IPS-NIHi11 (cell line): ENCODE measurements around the gene PLA2G4D.

Experiments
- DNase-seq: peaks from one replicate; pipeline ENCODE4 v3.0.0; 2012; ENCODE audit warnings: mixed read lengths, low spot score

The PLA2G4D gene, protein sequence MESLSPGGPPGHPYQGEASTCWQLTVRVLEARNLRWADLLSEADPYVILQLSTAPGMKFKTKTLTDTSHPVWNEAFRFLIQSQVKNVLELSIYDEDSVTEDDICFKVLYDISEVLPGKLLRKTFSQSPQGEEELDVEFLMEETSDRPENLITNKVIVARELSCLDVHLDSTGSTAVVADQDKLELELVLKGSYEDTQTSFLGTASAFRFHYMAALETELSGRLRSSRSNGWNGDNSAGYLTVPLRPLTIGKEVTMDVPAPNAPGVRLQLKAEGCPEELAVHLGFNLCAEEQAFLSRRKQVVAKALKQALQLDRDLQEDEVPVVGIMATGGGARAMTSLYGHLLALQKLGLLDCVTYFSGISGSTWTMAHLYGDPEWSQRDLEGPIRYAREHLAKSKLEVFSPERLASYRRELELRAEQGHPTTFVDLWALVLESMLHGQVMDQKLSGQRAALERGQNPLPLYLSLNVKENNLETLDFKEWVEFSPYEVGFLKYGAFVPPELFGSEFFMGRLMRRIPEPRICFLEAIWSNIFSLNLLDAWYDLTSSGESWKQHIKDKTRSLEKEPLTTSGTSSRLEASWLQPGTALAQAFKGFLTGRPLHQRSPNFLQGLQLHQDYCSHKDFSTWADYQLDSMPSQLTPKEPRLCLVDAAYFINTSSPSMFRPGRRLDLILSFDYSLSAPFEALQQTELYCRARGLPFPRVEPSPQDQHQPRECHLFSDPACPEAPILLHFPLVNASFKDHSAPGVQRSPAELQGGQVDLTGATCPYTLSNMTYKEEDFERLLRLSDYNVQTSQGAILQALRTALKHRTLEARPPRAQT

DNA sequence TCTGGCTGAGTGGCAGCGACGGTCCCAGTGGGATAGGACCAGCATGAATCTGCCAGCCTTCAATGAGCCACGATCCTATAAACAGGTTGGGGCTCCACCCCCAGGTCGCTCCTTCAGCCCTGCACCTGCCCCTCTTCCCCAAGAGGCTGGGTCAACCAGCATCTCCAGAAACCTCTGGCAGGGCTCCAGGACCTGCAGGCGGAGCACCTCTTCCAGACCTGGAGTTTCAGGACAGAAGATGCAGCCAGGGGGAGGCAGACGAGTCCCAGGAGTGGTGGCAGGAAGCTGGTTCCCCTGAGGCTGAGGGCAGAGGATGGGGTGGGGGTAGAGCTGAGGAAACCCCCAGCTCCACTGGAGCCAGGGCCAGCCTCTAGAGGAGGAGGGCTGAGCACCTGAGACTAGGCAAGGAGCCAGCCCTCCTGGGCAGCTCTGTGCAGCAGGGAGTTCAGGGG is at the start of gene PLA2G4D:
Gene PLA2G4D (minus strand): TSS at position 51 of the 452 bp plus-strand sequence. CDS start 103 bp downstream, outside the sequence.
- no peak for DNase-seq

DNA sequence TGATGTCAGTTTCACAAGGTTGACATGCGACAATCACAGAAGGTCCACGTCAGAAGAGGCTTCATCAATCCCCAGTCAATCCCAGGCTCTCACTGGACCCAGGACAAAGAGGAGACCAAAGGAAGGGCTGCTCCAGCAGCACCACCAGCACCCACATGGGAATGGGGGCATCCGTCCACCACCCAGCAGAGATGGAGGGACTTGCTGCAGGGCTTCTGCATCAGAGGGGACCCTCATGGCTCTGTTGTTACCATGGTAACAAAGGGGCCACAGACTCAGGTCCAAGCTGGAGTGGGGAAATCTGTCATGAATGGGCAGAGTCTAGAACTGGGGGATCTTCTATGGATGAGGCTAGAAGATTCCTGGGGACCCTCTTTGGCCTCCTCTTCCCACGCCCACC is 49.0 kb upstream of the PLA2G4D start:
- no peak for DNase-seq

GRCh38 chr15:42141795-42142667 is 47.7 kb upstream of the PLA2G4D start:
- no peak for DNase-seq

DNA sequence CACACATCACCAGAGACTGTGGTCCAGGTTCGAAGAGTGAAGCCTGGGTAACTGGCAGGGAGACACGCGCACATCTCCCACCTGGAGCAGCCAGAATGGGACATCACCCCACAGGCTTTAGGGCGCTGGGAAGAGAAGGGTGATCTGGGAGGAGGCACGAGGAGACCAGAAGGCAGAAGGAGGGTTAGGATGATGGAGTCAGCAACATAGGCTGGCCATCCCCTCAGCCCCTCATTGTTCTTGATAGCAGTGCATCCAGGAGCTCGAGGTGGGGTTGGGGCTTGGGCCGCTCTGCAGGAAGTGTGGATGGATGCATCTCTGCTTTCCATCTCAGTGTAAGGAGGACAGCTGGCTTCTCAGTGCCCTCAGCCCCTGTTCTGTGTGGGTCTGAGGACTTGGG is 46.9 kb upstream of the PLA2G4D start:
- DNase-seq = no peak

- no peak for DNase-seq
Measured at GRCh38 chr15:42140383-42141070, 46.2 kb upstream of the PLA2G4D start.

- DNase-seq = no peak
Measured at GRCh38 chr15:42139596-42139995, 45.2 kb upstream of the PLA2G4D start.

DNA sequence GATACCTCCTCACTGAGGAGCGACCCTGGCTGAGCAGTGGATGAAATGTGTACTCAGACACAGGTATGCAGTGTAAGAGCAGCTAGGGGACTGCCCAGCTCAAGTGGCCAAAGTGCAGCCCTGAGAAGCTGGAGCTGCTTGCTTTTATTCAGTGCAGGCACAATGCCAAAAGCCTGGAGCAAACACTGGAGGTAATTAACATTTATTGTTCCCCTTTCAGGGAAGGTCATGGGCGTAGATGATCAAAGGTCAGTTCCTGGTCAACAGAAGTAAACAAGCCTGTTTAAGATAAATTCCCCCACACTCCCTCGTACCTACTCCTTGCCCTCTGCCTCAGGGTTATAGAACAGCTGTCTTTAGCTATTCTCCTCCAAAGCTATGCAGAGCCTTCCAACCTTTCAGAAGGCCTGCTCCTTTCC is 44.6 kb upstream of the PLA2G4D start:
- DNase-seq = no peak

- DNase-seq = no peak
Measured at GRCh38 chr15:42138411-42138810, 44.0 kb upstream of the PLA2G4D start.

DNA sequence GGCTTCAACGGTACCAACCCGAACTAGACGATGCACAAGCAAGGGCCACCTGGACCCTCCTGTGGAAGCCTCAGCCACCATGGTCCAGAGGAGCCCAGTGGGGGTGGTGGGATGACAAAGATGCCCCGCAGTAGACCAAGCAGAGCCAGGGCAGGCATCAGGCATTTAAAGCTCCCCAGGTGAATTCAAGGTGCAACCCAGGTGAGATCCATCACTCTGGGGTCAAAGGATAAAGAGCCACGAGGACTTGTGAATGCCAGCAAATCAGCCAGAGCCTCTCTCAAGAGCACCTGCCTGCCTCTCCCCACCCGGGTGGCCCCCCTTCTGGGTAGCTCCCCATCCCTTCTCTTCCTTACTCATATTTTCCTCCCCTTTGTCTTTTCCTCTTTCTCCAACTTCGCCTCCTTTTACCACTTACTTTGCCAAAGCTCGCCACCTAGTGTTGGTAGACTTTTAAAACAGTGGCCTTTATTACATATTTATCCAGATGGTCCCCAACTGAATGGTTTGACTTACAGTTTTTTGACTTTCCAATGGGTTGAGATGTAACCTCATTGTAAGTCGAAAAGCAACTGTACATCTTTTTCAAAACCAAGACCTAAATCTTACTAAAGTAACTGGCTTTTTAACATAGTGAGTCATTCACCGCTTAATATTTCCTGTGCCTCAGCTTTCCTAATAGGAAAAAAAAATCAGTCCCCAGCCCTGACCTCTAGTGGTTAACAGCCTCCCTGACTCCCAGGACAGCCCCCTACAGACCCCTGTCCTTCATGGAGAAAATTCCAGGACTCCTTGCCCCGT is 43.3 kb upstream of the PLA2G4D start:
- DNase-seq = peak; percentile 81

DNA sequence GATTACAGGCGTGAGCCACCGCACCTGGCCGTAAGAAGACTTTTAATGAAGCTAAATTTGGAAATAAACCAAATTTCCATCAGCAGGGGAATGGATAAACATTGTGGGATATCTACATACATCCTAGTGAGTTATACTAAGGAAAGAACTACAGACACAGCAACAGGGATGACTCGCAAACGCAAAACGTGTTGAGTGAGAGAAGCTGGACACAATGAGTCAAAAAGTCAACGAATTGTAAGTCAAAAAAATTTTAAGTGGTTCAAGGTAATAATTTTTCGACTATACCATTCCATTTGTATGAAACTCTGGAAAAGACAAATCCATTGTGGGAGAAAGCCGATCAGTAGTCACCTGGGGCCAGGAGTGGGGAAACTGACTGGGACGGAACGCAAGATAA is 42.2 kb upstream of the PLA2G4D start:
- no peak for DNase-seq

DNA sequence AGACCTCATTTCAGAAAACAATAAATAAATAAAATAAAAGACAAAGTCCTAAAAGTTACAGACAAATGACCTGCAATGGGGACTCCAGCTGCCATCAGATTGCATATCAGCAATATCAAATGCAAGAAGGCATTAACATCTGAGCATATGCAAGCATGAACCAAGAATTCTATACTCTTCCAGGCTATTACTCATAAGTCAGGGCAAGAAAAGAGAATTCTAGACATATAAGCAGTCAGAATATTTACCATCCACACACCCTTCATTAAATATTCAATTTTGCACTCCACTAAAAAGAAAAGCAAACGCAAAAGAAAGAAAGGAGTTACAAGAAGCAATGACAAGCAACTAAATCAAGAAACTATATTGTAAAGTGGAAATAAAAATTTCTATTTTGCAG is 41.0 kb upstream of the PLA2G4D start:
- DNase-seq = no peak

DNA sequence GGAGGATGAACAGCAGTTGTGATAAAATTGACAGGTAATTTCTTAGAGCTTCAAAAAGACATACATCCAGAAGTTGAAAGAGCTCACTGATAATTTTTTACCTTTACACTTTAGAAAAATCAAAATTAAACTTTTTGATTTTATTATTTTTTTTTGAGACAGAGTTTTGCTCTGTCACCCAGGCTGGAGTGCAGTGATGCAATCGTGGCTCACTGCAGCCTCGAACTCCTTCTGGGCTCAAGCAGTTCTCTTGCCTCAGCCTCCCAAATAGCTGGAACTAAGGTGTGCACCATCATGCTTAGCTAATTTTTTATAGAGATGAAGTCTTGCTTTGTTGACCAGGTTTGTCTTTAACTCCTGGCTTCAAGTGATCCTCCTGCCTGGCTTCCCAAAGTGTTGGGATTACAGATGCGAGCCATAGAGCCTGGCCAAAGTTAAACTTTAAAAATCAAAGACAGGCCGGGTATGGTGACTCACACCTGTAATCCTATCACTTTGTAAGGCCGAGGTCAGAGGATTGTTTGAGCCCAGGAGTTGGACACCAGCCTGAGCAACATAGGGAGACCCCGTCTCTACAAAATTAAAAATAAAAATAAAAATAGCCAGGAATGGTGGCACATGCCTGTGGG is 40.4 kb upstream of the PLA2G4D start:
- DNase-seq = no peak

DNA sequence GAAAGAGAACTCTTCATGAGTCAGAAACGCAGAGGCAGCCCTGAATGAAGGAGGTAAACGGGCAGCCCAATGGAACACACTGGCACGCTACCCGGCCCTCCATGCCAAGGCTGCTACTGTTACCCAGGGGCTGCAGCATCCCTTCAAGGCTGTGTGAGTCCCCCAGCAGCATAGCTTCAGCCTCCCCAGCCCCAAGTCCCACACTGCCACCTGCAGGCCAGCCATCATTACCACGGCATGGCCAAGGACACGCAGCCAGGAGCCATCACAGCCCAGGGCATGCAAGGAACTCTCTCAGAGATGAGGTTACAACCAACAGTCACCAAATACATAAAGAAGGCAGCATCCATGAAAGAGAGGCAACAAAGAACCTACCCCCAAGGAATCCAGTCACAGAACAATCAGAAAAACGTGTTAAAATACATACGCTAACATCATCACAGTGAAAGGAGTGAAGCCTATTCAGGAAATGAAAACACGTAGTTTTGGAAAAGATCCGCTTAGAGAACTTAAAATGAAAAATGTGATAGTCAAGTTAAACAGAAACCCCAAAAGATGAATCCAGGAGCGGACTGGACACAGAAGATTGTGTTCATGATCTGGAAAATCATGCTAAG is 39.6 kb upstream of the PLA2G4D start:
- DNase-seq = peak; percentile 83

DNA sequence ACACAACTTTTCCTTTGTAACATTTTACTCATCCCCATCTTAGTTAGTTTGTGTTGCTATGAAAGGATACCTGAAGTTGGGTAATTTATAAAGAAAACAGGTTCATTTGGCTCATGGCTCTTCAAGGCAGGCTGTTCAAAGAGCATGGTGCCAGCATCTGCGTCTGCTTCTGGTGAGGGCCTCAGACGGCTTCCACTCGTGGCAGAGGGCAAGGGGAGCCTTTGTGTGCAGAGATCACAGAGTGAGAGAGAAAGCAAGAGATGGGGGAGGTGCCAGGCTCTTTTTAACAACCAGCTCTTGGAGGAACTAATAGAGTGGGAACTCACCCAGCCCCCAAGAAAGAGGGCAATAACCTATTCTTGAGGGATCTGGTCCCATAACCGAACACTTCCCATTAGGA is 39.0 kb upstream of the PLA2G4D start:
- DNase-seq = no peak

GRCh38 chr15:42131826-42132806 is 37.8 kb upstream of the PLA2G4D start:
- DNase-seq = no peak

DNA sequence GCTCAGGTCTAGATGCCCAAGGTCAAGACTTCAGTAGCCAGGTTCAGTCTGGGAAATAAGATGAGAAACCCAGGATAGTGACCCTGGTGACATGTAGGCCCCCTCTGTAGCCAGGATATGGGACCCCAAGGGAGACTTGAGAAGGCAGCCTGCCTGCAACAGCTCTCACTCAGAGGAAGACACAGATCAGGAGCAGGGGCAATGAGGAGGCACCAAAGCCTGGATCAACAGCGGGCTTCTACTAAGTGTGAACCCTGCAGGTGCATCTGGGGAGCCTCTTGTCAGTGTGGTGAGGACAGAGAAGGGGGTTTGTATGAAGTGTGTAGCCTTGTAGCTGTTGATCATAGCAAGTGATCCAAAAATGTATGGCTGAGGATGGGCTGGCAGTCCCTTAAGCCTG is 36.6 kb upstream of the PLA2G4D start:
- no peak for DNase-seq

GRCh38 chr15:42130246-42130986 is 36.1 kb upstream of the PLA2G4D start:
- no peak for DNase-seq

- DNase-seq = no peak
Measured at GRCh38 chr15:42129364-42129763, 35.0 kb upstream of the PLA2G4D start.
